ENCODE measurements around the gene EPHB4.
A peak's percentile ranks its signal among the peaks of the same experiment; 100 is the strongest.
"Not testable (repeated sequence)": the region's sequence is repeated elsewhere in the genome, so short reads cannot be mapped to it uniquely, and the experiment has no call there.

Gene EPHB4

DNA sequence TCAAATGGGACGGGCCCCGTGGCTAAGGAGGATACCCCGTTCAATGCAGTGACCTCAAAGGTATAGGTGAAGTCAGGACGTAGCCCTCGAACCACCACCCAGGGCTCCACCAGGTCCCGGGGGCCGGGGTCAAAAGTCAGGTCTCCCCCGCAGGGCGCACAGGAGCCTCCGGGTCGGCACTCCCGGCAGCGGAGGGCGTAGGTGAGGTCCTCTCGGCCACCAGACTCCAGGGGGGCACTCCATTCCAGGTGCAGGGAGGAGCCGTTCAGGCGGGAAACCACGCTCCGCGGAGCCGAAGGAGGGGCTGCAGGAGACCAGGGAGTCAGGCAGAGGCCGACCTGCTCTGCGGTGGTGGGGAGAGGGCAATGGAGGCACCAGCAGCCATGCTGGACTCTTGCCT, 7.7 kb downstream of the EPHB4 start:
- DNase-seq, result no peak

GRCh38 chr7:100818825-100819224, 8.5 kb downstream of the EPHB4 start:
- DNase-seq, result no peak

GRCh38 chr7:100818366-100818765, 9.0 kb downstream of the EPHB4 start:
- DNase-seq, result no peak

DNA sequence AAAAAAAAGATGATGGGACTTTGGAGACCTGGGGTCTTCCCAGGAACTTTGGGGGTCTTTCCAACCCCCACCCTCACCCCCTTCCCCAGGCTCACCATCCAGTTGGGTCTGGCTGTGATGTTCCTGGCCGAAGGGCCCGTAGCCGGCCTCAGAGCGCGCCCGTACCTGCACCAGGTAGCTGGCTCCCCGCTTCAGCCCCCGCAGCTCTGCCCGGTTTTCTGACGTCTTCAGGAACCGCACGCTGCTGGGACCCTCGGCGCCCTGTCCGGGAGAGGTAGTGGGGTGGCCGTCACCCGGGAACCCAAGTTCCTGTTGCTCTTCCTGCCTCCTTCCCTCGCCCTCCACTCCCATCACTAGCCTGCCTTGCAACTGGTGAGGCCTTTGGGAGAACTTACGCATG, 10.2 kb downstream of the EPHB4 start:
- DNase-seq, result no peak

DNA sequence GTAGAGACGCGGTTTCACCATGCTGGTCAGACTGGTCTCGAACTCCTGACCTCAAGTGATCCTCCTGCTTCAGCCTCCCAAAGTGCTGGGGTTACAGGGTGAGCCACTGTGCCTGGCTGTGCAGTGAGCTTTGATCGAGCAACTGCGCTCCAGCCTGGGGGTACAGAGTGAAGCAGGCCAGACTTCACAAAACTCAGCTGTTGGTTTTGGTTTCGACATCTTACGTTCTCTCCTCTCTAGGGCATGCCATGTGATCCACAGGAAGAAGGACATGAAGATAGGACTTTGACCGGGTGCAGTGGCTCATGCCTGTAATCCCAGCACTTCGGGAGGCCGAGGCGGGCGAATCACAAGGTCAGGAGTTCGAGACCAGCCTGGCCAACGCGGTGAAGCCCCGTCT, 10.8 kb downstream of the EPHB4 start:
- DNase-seq, result not testable (repeated sequence)

DNA sequence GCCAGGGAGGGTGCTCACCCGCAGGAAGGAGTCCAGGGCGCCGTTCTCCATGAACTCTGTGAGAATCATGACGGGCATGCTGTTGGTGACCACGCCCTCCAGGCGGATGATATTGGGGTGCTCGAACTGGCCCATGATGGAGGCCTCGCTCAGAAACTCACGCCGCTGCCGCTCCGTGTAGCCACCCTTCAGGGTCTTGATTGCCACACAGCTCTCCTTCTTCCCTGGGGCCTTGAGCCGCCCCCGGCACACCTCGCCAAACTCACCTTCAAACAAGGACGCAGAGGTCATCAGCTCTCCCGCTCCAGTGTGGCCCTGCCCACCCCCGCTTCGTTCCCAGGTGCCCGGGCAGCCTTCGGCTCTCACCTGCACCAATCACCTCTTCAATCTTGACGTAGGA, 14.6 kb downstream of the EPHB4 start:
- no peak for DNase-seq

GRCh38 chr7:100811480-100811879, 15.8 kb downstream of the EPHB4 start:
- no peak for DNase-seq

DNA sequence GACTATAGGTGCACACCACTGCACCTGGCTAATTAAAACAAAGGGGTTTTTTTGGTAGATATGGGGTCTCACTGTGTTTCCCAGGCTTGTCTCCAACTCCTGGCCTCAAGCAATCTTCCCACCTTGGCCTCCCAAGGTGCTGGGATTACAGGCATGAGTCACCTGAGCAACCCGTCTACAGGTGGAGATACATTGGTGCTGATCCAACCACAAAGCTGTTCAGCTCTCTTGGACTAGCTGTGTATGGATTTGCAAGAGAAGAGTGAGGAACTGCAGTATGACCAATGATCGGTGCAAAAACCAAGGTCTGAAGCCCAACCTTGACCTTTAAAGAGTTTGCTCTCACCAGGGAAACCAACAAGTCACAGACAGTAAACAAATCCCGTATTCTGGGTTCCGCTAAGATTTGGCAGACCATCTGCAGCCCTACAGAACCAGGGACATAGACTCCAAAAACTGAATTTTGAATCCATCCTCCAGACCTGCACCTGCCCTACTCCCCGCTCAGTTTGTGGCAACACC, 18.9 kb downstream of the EPHB4 start:
- no peak for DNase-seq

GRCh38 chr7:100806883-100807282, 20.4 kb downstream of the EPHB4 start:
- DNase-seq, result not testable (repeated sequence)

- no peak for DNase-seq
These were observed 21.0 kb downstream of the EPHB4 start for GRCh38 chr7:100806276-100806675.

DNA sequence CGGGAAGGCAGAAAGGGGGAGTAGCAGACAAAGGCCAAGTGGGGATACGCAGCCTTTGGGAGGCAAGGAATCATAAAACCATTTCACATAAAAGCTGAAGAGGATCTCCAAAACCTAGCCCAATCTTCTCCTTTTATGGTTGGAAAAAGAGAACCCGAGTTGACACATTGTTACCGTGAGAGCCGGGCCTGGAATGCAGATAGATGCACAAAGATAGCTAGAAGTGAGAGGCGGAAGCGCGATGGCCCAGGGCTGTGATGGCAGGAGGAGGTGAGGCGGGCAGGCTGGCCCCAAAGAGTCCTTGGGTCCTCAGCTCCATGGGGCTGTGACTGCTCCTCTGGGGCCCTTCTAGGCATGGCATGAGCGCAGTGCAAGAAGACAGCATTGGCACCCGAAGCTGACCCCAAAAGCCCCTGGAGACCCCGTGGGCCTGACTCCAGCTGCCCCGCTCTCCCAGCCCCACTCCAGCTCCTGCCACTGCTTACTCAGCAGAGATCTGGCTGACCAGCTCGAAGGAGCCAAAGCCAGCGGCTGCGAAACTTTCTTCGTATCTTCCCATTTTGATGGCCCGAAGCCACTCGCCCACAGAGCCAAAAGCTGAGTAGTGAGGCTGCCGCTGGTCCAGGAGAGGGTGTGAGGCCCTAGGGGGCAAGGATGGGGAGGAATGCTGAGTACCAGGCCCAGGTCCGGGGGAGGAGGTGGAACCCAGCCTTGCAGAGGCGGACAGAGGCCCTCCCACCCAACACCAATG, 22.5 kb downstream of the EPHB4 start:
- no peak for DNase-seq

DNA sequence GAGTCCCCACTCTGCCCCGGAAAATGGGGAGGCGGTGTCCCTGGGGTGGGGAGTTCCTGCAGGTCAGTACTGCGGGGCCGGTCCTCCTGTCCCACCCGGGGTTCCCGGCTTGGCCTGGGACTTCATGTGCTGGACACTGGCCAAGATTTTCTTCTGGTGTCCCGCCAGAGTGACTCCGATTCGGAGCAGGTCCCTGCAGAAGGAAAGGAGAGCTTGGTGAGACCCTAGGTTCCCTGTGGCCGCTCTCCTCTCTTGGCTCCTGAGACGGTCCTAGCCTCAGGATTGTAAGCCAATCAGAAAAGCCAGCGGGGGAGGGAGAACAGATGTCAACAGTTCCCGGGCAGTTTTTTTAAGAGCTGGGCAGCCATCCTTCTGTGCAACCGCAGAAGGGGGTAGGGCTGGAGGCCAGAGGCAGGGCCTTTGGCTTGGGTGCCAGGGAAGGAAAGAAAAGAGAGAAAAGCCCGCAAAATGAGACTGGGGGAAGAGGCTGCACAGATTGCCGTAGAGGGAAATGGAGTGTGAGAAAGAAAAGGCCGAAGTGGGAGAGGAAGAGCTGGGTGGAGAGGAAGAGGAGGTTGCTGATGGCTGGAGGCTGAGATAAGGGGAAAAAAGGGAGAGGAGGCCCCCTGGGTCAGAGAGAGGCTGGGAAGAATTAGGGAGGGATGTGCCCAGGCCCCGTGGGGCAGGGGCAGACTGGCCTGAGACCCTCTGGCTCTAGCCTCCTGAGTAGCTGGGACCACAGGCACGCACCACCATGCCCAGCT, 23.7 kb downstream of the EPHB4 start:
- peak; percentile 98 for DNase-seq

GRCh38 chr7:100802951-100803350, 24.4 kb downstream of the EPHB4 start:
- peak; percentile 50 for DNase-seq

DNA sequence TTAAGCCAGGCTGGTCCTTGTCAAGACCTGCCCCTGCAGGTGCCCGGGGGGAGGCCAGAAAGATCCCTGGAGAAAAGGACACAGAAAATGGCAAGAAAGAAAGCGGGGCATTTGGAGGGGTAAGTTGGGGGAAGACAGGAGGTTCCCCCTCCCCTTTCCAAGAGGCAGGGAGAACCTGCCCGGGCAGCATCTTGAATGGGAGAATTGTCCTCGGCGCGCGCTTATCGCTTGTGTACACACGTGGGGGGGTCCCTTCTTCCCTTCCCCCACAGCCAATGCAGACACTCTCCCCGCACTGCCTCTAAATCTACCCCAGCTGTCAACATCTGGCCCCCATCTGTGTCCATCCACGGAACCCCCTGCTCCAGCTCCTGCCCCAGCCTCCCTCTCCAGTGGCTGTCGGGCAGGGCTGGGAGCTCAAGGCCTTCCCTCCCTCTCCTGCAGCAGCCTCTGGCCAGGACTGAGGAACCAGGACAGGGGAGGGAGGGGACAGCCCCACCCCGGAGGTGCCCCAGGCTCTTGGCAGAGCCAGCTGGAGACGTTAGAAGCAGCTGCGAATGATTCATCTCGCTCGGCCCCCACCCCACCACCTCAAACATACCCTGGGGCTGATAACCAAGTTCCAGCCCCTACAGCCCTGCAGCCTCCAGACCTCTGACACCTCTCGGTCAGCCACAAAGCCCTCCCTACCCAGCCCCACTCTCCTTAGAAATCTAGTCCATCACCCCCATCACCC, 25.3 kb downstream of the EPHB4 start:
- DNase-seq, result peak; percentile 91

DNA sequence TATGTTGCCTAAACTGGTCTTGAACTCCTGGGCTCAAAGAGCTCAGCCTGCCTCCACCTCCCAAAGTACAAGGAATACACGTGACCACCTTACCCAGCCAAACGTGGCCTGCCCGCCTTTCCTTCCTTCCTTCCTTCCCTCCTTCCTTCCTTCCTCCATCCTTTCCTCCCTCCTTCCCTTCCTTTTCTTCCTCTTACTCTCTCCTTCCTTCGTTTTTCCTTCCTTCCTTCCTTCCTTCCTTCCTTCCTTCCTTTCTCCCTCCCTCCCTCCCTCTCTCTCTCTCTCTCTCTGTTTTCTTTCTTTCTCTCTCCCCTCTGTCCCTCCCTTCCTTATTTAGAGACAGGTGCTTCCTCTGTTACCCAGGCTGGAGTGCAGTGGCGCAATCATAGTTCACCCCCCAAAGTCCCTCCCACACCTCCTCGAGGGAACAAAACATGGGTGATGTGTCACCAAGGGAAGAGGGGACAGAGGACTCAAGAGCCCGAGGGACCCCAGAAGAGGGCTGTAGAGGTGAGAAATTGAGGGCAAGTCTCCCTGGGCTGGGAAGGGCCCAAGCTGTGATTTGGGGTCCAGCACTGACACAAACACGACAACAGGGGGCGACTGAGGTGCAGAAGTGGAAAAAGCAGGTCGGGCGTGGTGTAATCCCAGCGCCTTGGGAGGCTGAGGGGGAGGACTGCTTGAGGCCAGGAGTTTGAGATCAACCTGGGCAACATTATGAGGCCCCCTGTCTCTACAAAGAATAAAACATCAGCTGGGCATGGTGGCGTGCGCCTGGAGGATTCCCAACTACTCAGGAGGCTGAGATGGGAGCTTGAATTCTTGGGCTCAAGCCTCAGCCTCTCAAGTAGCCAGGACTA, 28.1 kb downstream of the EPHB4 start:
- DNase-seq, result peak; percentile 81

DNA sequence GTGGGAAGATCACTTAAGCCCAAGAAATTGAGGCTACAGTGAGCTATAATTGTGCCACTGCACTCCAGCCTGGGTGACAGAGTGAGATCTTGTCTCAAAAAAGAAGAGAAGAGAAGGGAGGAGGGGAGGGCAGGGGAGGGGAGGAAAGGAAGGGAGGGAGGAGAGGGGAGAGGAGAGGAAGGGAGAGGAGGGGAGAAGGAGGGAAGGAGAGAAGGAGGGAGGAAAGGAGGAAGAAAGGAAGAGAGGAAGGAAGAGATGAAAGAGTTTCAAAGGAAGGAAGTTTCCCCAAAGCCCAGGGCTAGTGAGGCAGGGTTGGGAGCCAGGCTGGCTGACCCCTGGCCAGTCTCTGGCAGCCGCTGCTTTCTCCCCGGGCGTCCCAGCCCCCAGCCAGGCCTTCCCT, 32.6 kb downstream of the EPHB4 start:
- no peak for DNase-seq

DNA sequence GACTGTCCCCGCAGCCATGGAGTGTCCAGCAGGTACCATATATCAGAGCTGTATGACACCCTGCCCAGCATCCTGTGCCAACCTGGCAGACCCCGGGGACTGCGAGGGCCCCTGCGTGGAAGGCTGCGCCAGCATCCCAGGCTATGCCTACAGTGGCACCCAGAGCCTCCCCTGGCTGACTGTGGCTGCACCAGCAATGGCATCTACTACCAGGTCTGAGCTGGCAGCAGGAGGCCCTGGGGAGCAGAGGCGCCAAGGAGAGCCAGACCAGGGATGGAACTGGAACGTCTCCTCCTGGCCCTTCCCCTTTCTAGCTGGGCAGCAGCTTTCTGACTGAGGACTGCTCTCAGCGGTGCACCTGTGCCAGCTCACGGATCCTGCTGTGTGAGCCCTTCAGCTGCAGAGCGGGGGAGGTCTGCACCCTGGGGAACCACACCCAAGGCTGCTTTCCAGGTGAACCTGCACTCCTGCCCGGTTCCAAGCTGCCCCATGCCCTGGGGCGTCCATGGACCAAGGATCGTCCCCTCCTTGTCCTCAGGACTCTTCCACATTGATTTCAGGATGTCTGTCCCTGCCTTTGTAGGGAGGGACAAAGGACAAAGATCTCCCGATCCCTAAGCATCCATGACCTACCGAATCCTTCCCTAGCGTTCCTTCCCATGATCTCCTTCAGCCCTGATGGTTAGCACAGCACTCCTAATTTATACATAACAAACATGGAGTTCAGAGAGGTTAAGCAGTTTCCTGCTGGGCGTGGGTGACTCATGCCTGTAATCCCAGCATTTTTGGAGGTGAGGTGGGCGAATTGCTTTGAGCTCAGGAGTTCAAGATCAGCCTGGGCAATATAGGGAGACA, 33.3 kb downstream of the EPHB4 start:
- peak; percentile 84 for DNase-seq

GRCh38 chr7:100791881-100792666, 35.2 kb downstream of the EPHB4 start:
- DNase-seq, result no peak

GRCh38 chr7:100789055-100789454, 38.3 kb downstream of the EPHB4 start:
- no peak for DNase-seq

- no peak for DNase-seq
These were observed 41.0 kb downstream of the EPHB4 start for GRCh38 chr7:100786323-100786722.

DNA sequence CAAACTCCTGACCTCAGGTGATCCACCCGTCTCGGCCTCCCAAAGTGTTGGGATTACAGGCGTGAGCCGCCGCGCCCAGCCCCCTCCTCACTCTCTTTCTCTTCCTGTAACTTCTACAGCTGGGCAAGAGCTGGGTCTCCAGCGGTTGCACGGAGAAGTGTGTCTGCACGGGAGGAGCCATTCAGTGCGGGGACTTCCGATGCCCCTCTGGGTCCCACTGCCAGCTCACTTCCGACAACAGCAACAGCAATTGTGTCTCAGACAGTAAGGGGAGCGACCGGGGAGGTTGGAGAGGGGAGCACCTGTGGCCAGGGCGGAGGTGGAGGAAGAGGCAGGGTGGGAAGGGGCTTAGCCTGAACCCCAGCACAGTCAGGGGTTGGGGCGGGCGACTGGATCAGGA, 41.4 kb downstream of the EPHB4 start:
- no peak for DNase-seq

Measured in RPMI8226 (cell line).